Measurements from ENCODE around the gene ARHGAP44. TPM values are rescaled to one million over a fixed set of nuclear protein-coding genes. Genes with fewer than 3 reads are reported as not detected.

Gene ARHGAP44
- total and polyA plus RNA-seq, 2 of the 4 experiments (the other 2 are of a cell fraction), result 0.54 to 1.0 TPM

GRCh38 chr17:13014801-13015200 lies 225.5 kb downstream of the ARHGAP44 start:
- no peak overlapping the region for H3K14ac ChIP-seq (replicated peaks; ENCODE audit: low read depth, low read length)
- CTCF ChIA-PET, result no interaction called here
- no peak overlapping the region for H2AK9ac ChIP-seq (replicated peaks; ENCODE audit: low read depth, low read length, poor library complexity)
- no peak overlapping the region for H3K4me3 ChIP-seq (ENCODE audit: insufficient read depth, low read depth, low read length)
- no peak overlapping the region for H3K9ac ChIP-seq (ENCODE audit: low read depth, low read length)
- H3K9me3 ChIP-seq (ENCODE audit: control insufficient read depth, insufficient read depth, low read length), result no peaks in the 10 kb centered on the region
- no peak overlapping the region for H2AFZ ChIP-seq (replicated peaks; ENCODE audit: low read length, poor library complexity)
- H4K5ac ChIP-seq (ENCODE audit: low read depth, low read length), result no peak overlapping the region
- H2BK120ac ChIP-seq (ENCODE audit: low read depth, low read length), result no peak overlapping the region
- H2BK15ac ChIP-seq (ENCODE audit: low read depth, low read length), result no peak overlapping the region
- no peaks in the 10 kb centered on the region for H3K27me3 ChIP-seq (ENCODE audit: control insufficient read depth, insufficient read depth, low read length)
- no peak overlapping the region for H4K91ac ChIP-seq (ENCODE audit: insufficient read depth, low read depth, low read length)
- intact Hi-C loops (cut with micrococcal nuclease) (no loop called here), in situ Hi-C loops (cut with MboI; ENCODE audit: low sequenced_read_pairs) (loop anchor here (25.0 kb wide), 1 partner anchor 502 kb away; no protein-coding TSS in a partner anchor), dilution Hi-C loops (cut with HindIII; ENCODE audit: low sequenced_read_pairs, unreplicated experiment) (no loop called here)
- H3K4me1 ChIP-seq (ENCODE audit: control insufficient read depth, insufficient read depth, low read length), result no peaks in the 10 kb centered on the region
- no peak overlapping the region for H2AK5ac ChIP-seq (ENCODE audit: low read depth, low read length)
- H3K56ac ChIP-seq (ENCODE audit: extremely low read depth, insufficient read depth, low read length), result no peak overlapping the region
- 100% methylated on average over 3 of the region's 7 CpGs; no CpG with 5 or more reads in 1 of the 2 experiments for WGBS, 2 experiments (ENCODE audit: extremely low coverage in 2 of 2, insufficient read length in 1 of 2)
- H2BK5ac ChIP-seq (ENCODE audit: low read depth, low read length, poor library complexity, severe bottlenecking), result no peak overlapping the region
- no peak overlapping the region for H3K4me2 ChIP-seq (ENCODE audit: low read depth, low read length)
- H3K27ac ChIP-seq (ENCODE audit: insufficient read depth, low read length), result no peak overlapping the region
- POLR2A ChIA-PET (ENCODE audit: unreplicated experiment), result no interaction called here
- no peak overlapping the region for H3K4ac ChIP-seq (ENCODE audit: low read depth, low read length)
- no TSS peak for BruUV-seq (replicated peaks)
- no peak overlapping the region for H3K23ac ChIP-seq (ENCODE audit: low read depth, low read length)
- peaks cover 20 to 21% of the 10 kb centered on the region in 2 experiments for H3K79me1 ChIP-seq (ENCODE audit: low read depth in 1 of 2, low read length in 2 of 2)
- TF ChIP-seq, protein P1, sequence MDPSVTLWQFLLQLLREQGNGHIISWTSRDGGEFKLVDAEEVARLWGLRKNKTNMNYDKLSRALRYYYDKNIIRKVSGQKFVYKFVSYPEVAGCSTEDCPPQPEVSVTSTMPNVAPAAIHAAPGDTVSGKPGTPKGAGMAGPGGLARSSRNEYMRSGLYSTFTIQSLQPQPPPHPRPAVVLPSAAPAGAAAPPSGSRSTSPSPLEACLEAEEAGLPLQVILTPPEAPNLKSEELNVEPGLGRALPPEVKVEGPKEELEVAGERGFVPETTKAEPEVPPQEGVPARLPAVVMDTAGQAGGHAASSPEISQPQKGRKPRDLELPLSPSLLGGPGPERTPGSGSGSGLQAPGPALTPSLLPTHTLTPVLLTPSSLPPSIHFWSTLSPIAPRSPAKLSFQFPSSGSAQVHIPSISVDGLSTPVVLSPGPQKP (IDR thresholded peaks at IDR 0.05; ENCODE audit: borderline replicate concordance, low read depth, low read length), result no peak
- no peak for TF ChIP-seq FOS (IDR thresholded peaks at IDR 0.05; ENCODE audit: low read depth, low read length)
- no peak for TF ChIP-seq CHD1 (IDR thresholded peaks at IDR 0.05; ENCODE audit: low read depth, low read length)
- TF ChIP-seq RFX5 (IDR thresholded peaks at IDR 0.05; ENCODE audit: low read depth, low read length), result no peak
- TF ChIP-seq NFE2L2 (IDR thresholded peaks at IDR 0.05; ENCODE audit: low read depth, low read length), result no peak
- no peak for TF ChIP-seq BHLHE40 (IDR thresholded peaks at IDR 0.05; ENCODE audit: low read depth, low read length)
- no peak for TF ChIP-seq RCOR1 (IDR thresholded peaks at IDR 0.05; ENCODE audit: insufficient replicate concordance, low read length)
- no peak for TF ChIP-seq MAZ (IDR thresholded peaks at IDR 0.05; ENCODE audit: borderline replicate concordance, low read depth, low read length)
- no peak for TF ChIP-seq SMC3 (IDR thresholded peaks at IDR 0.05; ENCODE audit: low read depth, low read length)
- no peak for TF ChIP-seq POLR2A (IDR thresholded peaks at IDR 0.05; ENCODE audit: low read depth, low read length)
- no peaks in the 10 kb centered on the region for H4K20me1 ChIP-seq (ENCODE audit: insufficient read depth, low read length)
- no peak overlapping the region for H4K8ac ChIP-seq (ENCODE audit: low read depth in 2 of 2, low read length in 2 of 2)
- H2BK20ac ChIP-seq (ENCODE audit: low read depth, low read length), result no peak overlapping the region
- ATAC-seq (ENCODE audit: low read depth) (no peak), DNase-seq (no peak)
- H3K36me3 ChIP-seq (ENCODE audit: control insufficient read depth, insufficient read depth, low read length), result peaks cover 35% of the 10 kb centered on the region
- no peaks in the 10 kb centered on the region for H3K9me1 ChIP-seq (ENCODE audit: insufficient read depth, low read length)
- H3K18ac ChIP-seq (ENCODE audit: low read depth, low read length), result no peak overlapping the region

Data from IMR-90 (cell line).